Inflammatory macrophage (primary cell): ENCODE measurements around the gene OGDHL.
"Not testable (repeated sequence)": the region's sequence is repeated elsewhere in the genome, so short reads cannot be mapped to it uniquely, and the experiment has no call there.

Experiments
- DNase-seq, 2 donors: peaks; one replicate each; pipeline ENCODE4 v3.0.0-alpha.2; 2020 to 2022

OGDHL gene

GRCh38 chr10:49738616-49739360 lies 23.3 kb downstream of the OGDHL start:
- no peak for DNase-seq

DNA sequence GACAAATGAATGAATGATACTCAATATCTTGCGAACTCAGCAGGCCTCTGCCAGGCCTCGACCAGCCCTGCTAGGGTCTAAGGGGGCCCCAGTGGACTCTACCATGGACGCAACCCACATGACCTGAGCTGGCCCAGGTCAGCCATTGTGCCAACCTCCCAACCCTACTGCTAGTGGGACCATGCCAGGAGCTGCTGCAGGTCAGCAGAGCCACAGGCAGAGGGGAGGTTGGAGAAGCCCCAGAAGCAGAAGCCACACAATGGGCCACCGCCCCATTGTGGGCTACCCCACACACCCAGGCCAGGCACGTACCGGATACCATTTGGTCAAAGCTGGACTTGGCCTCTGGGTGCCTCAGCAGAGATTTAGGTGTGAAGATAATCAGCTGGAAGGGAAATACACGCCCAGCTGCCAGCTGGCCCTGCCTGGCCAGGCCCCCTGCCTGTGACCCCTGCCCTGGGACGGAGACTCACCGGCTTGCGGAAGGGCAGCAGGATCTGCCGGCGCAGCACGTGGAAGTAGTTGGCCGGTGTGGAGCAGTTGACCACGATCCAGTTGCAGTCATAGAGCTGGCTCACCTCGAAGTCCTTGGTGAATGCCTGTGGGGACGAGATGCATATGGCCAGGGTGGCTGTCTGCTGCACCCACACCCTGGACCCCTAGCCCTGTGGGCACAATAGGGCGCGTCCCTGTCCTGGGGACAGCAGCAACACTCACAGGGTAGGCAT lies 24.5 kb downstream of the OGDHL start:
- DNase-seq, result no peak

DNA sequence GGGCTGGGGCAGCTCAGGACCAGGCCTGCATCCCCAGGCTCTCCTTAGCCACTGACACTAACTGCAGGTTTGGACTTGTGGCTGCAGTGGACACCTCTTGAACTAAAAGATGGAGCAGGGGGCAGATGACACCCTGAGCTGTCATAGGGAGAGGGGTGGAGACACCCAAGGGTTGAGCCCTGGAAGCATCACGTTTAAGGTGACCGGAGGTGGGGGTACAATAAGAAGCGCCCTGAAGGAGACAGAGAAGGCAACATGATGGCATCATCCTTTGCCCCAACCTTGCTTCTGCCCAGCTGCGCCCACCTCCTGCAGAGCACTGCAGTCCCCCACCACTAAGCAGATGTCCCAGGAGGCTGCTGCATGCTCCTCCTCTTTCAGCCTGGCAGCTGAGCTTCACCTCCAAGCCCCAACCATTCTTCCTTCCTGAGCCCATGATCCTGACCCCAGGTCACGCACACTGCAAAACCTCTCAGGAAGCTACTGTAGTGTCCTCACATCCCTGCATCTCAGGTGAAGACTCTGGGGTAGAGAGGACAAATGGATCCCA lies 25.5 kb downstream of the OGDHL start:
- DNase-seq, result no peak

- DNase-seq, result no peak
Observed at GRCh38 chr10:49735848-49736563, 26.1 kb downstream of the OGDHL start.

DNA sequence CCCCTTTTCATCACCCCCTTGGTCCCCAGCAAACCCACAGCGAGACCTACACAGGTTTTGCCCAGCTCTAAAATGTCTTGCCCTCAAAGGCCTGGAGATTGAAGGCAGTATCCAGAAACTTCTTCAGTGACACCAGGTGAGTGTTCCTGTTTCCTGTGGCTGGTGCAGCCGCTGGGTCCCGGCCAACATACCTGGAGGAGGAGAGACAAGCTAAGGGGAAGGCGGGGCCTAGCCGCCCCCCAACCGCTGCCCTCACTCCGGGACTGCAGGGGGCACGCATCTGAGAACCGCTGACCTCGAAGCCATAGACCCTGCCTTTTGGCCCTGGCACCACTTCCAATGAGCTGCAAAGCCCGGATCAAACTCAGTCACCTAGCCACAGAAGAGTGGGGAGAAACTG lies 27.0 kb downstream of the OGDHL start:
- DNase-seq, result no peak

DNA sequence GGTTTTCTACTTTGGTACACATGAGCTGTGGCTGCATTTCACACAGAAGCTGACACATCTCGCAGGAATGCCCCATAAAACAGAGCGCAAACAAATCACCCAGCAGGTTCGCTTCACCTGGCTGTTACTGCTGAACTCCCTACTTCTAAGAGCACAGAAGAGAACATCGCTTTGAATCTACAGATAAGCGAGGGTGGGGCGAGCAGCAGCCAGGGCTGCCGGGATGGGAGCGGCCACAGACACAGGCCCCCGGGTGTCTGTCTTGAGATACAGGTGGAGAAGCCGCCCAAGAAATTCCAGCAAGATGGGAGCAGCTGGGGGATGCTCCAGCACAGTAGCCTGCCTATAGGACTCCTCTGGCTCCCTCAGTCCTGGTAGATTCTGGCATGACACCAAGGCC lies 27.4 kb downstream of the OGDHL start:
- DNase-seq, result no peak

- DNase-seq, result no peak
Observed at GRCh38 chr10:49733866-49734265, 28.3 kb downstream of the OGDHL start.

DNA sequence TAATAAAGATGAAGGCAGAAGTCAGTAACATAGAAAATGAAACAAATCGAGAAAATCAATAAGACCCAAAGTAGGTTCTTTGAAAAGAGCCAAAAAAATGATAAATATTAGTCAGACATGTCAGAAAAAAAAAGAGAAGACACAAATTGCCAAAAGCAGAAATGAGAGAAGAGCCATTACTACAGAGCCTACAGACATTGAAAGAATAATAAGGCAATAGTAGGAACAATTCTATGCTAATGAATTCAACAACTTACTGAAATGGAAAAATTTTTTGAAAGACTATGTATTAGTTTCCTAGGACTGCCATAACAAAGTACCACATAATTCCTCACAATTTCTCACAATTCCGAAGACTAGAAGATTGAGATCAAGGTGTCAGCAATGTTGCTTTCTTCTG lies 35.5 kb downstream of the OGDHL start:
- no peak for DNase-seq

DNA sequence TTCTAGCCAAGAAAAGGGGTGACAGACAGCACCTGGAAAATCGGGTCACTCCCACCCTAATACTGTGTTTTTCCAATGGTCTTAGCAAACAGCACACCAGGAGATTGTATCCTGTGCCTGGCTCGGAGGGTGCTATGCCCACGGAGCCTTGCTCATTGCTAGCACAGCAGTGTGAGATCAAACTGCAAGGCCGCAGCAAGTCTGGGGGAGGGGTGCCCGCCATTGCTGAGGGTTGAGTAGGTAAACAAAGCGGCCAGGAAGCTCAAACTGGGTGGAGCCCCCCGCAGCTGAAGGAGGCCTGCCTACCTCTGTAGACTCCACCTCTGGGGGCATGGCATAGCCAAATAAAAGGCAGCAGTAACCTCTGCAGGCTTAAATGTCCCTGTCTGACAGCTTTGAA lies 47.0 kb downstream of the OGDHL start:
- DNase-seq, result not testable (repeated sequence)

- DNase-seq, result no peak
Observed at GRCh38 chr10:49713266-49713665, 48.9 kb downstream of the OGDHL start.

DNA sequence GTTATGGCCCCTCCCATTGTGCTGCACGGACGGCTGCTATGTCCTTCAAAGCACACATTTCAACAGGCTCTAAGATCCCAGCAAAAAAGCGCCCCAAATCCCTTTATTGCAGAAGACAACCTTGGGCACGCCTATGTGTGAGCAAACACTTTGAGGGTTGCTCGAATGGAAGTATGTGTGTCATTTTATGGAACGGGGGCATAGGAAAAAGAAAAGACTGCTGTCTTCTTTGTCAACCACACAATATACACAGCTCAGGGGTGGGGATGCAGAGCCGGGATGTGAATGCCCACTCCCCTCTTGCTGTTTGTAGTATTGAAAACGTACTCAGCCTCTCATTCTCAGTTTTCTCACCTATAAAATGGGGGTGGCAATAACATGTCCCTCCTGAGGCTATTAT lies 50.6 kb downstream of the OGDHL start:
- DNase-seq, result no peak

GRCh38 chr10:49710966-49711365 lies 51.2 kb downstream of the OGDHL start:
- no peak for DNase-seq

GRCh38 chr10:49709934-49710333 lies 52.2 kb downstream of the OGDHL start:
- no peak for DNase-seq

- DNase-seq, result no peak
Observed at GRCh38 chr10:49707585-49707984, 54.5 kb downstream of the OGDHL start.

DNA sequence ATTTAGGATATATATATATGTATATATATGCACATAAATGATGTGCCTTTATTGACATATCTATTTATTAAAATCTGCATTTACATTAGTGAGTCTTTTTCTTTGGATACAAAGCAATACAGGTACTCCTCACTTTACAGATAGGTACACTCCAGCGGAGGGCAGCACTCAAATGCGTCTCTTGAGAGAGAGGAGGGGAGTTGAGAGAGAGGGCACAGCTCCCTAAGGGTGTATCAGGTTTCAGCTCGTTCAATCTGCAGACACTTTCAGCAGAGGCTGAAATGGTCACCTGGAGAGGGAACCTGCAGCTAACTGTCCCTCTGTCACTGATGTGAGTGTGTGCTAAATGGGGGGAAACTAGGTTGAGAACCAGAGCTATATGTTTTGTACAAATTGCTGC lies 61.1 kb downstream of the OGDHL start:
- DNase-seq, result no peak

- no peak for DNase-seq
Observed at GRCh38 chr10:49700211-49700610, 61.9 kb downstream of the OGDHL start.

DNA sequence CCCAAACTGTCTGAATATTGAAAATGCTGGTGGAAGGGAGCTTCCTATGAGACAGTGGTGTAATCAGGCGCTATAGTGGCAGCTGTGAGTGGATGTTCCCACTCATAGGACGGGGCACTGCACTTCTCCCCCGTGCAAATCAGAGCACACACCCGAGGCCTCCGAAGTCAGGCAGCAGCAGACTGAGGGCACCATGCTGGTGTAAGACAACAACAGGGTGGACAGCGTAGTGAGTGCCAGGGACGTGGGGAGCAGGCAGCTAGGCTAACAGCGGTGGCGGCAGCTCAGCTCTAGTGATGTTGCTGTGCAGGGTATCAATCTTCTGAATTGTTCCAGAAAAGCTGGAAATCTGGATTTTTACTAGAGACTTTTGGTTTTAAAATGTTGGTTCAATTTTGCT lies 63.4 kb downstream of the OGDHL start:
- DNase-seq, result no peak

DNA sequence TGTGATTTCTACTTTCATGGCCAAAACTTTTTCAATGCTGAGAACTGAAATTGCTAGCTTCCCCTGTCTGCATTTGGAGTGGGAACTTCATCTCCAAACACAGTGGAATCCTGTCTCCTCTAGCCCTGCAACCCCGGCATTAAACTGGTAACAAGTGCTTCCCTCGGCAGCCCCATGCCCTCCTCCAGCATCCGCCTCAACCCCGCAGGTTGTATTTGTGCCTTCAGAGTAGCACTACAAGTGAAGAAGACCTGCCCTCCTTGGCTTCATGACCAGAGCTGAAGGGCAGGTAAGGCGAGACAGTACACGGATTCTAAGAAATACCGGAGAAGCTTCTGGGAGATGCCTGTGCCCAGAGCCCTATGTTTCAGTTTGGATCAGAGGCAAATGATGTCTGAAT lies 65.8 kb downstream of the OGDHL start:
- no peak for DNase-seq

DNA sequence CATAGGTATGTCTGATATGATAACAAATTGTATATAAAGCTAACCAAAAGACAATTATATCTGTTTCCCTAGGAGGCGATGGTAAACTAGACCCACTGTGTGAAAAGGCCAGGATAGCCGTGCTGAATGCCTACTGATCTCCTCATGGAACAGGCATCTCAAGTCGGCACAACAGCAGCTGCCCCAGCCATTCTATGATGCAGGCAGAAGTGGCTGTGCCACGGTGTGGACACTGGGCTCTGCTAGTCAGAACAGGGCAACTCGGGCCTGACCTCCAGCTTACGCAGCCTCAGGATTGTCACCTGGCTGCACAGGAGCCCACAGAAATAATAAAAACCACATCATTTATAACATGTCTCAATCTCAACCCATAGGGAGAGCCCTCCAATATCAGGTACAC lies 67.7 kb downstream of the OGDHL start:
- DNase-seq, result no peak

- no peak for DNase-seq
Observed at GRCh38 chr10:49691588-49691987, 70.5 kb downstream of the OGDHL start.

- DNase-seq, result no peak
Observed at GRCh38 chr10:49690698-49691356, 71.3 kb downstream of the OGDHL start.

DNA sequence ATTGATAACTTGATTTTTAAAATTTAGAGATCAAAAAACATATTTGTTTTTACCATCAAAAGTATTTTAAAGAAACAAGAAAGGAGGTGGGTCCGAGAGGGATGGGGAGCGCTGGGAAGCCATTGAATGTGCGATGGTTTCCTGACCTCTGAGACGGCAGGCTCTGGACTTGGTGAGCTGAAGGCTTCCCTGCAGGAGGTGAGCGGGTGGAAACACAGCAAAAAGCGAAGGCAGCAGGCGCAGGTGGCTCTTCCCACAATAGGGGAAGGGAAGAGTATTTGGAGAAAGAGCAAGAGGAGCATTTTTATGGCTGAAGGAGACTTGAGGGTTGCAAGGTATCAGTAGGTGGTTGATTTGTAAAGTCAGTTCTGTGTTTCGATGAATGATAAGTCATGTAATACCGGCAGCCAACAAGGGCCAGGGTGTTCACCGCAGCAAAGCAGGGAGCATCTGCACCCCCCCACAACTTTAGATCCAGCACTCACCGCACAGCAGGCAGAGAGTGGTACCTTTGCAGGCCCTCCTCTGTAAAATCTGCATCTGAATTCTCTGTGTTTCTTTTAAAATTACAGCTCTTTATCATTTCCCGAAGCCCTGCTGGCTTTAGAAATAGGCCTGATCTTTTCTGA lies 72.1 kb downstream of the OGDHL start:
- DNase-seq, result no peak
